Neural progenitor cell (in vitro differentiated cells): ENCODE measurements around the gene ADGRV1.

Experiments used
- EZH2phosphoT487 ChIP-seq: fragments of 200-600 bp; sonication (generic); IDR thresholded peaks from 2 replicates; pipeline ENCODE4 v1.6.1; 2017; ENCODE audit warnings: antibody characterized with exemption
- TF ChIP-seq, protein P1 (sequence below): fragments of 200-600 bp; sonication (generic); IDR thresholded peaks from 2 replicates; pipeline ENCODE4 v1.5.1; 2017; ENCODE audit warnings: antibody characterized with exemption, mild to moderate bottlenecking

DNA sequence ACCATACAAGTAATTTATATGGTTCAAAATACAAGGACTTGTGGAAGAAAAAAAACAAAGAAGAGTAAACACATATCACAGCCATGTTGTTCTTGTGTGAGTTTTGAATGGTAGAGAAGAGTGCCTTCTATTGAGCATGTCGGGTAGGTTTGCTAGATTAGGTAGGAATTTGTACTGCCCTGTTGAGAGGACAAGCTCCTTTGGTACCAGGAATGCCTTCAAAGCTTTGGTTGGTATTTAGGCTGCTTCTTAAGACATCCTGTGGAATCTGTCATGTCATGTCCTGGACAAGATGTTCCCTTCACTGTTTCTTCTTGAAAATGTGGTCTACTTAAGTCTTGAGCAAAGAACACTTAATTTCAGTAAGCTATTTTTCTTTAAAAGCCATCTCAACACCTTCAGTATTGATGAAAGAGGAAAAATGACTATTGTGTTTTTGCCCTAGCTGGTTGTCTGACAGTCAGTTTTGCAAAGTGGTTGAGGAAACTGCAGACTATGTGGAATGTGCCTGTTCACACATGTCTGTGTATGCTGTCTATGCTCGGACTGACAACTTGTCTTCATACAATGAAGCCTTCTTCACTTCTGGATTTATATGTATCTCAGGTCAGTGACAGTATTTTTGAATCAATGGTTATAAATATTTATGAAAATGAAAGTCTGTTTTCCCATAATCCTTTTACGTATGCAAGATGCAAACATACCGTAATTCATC is 296.9 kb downstream of the ADGRV1 start:
- TF ChIP-seq, protein P1, sequence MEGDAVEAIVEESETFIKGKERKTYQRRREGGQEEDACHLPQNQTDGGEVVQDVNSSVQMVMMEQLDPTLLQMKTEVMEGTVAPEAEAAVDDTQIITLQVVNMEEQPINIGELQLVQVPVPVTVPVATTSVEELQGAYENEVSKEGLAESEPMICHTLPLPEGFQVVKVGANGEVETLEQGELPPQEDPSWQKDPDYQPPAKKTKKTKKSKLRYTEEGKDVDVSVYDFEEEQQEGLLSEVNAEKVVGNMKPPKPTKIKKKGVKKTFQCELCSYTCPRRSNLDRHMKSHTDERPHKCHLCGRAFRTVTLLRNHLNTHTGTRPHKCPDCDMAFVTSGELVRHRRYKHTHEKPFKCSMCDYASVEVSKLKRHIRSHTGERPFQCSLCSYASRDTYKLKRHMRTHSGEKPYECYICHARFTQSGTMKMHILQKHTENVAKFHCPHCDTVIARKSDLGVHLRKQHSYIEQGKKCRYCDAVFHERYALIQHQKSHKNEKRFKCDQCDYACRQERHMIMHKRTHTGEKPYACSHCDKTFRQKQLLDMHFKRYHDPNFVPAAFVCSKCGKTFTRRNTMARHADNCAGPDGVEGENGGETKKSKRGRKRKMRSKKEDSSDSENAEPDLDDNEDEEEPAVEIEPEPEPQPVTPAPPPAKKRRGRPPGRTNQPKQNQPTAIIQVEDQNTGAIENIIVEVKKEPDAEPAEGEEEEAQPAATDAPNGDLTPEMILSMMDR: no peak
- no peak for TF ChIP-seq EZH2phosphoT487
